ENCODE measurements around the gene PTGER3.

Gene PTGER3

GRCh38 chr1:71049951-71050598 lies 2.5 kb upstream of the PTGER3 start:
- peak; percentile 47 for DNase-seq

GRCh38 chr1:71046891-71047634 lies 553 bp downstream of the PTGER3 start:
- DNase-seq = no peak

- DNase-seq = no peak
Measured at GRCh38 chr1:71045463-71046028, 2.1 kb downstream of the PTGER3 start.

GRCh38 chr1:71044833-71045232 lies 2.8 kb downstream of the PTGER3 start:
- no peak for DNase-seq

DNA sequence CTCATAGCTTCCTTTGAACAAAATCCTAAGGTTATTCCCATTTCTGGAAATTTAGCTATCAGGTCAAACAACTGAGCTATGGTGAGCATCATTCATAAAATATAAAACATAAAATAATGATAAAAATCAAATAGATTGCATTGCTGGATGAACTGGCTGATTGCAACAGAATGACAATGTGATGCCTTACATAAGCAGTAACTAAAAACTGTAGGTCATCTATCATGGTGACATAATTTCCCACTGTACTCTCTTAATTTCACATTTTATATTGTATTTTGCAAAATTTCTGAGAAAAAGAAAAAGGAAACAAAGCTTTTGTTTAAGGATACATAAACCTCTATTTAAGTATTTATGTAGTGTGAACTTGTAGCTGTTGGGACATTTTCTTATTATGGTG lies 4.6 kb downstream of the PTGER3 start:
- no peak for DNase-seq

- DNase-seq = no peak
Measured at GRCh38 chr1:71041806-71042205, 5.8 kb downstream of the PTGER3 start.

DNA sequence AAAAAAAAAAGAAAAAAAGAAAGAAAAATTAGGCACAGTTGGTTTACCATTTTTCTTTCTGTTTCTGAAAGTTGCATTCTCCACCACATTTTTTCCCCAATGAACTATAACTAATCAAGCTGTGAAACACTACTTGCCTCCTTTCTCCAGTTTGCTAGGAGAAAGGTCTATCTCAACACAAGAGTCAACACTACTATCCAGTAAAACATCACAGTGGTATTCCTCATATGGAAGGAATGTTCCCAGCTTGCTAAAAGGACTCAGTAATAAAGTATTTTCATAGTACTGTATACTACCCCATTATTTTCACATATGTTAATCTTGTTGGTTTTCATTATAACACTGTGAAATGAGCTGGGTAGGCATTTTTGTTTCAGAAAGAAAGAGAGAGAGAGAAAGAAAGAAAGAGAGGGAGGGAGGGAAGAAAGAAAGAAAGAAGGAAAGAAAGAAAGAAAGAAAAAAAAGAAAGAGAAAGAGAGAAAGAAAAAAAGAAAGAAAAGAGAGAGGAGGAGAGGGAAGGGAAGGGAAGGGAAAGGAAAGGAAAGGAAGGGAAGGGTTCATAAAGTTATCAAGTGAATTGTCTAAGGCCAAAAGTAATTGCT lies 7.9 kb downstream of the PTGER3 start:
- DNase-seq = no peak

DNA sequence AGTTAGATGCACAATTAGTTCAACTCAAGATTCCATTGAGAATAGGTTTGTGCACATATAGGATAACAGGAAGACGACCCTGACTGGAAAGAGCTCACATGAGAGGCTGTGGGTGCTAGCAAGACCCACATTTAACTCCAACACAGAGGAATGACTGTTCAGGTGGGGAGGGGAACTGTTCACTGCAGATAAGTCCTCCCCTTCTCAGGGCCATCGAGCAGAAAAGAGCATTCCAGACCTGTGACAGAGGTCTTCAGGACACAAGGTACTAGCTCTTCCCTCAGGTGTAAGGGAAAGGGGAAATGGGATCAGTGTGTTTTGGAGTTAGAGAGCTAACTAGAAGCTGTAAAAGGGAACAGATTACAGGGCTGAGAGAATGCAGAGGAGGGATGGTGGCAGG lies 8.7 kb downstream of the PTGER3 start:
- no peak for DNase-seq

- no peak for DNase-seq
Measured at GRCh38 chr1:71037829-71038620, 9.6 kb downstream of the PTGER3 start.

- DNase-seq = no peak
Measured at GRCh38 chr1:71037066-71037465, 10.6 kb downstream of the PTGER3 start.

DNA sequence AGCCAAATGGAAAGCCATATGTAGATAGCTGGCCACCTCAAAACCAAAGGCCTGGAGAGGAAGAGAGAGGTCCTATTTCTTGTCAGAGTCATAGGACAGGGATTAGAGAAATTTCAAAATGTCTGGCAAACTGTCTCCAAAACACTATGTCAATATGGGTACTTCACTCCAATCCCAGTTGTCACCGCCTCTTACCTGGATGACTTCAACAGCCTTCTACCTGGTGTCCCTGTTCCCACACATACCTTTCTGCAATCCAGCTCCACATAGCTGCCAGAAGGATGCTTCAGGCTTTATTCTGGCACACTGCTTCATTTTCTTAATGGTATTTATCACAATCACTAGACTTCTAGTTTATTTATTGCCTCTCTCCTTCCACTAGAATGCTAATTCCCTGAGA lies 14.5 kb downstream of the PTGER3 start:
- DNase-seq = no peak

DNA sequence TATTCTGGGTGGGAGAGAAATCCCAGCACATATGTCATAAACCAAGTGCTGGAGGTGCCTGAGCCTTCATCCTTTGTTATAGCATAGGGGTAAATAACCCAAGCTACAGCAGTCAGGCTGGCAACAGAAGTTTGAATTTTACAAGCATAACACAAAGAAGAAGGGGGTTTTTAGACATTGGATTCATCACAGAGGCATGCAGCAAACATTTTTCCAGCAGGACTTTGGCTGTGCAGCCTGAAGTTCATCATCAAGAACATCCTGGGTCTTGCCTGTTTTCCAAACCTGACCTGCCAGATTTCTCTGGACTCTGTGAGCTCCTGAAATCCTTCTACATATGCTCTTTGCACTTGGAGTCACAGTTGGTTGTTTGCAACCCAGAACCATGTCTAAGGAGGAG lies 16.2 kb downstream of the PTGER3 start:
- no peak for DNase-seq

DNA sequence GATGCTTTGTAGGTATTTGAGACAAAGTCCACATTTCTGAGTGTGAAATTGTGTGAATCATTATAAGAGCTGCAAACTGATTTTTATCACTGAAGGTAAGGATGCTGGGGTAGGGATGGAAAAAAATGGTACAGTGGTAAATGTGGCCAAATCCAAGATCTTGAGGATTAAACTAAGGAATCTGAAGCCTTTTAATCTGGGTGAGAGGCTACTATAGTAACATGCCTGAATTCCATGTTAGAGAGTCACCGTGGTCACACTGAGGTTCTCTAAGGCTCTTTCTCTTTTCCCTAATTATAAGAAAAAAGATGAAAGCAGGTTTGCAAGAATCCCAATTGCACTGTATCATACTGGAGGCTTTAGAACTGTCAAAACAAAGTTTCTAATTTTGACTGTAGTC lies 17.6 kb downstream of the PTGER3 start:
- no peak for DNase-seq

DNA sequence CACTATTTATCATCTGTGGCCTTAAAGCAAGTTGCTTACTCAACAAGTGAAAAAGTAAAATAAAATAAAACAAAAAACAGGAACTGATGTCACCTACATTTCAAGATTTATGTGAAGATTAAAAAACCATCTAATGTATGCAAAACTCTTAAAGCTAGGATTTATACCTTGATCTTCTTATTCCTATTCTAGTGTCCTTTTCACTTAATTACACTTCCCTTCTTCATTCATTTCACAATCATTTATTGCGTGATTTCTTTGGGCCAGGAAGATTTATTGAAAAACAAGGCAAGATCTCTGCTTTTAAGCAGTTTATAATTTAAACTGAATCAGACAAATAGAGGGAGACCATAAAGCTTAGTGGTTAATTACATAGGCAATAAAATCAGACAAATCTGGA lies 18.6 kb downstream of the PTGER3 start:
- DNase-seq = no peak

DNA sequence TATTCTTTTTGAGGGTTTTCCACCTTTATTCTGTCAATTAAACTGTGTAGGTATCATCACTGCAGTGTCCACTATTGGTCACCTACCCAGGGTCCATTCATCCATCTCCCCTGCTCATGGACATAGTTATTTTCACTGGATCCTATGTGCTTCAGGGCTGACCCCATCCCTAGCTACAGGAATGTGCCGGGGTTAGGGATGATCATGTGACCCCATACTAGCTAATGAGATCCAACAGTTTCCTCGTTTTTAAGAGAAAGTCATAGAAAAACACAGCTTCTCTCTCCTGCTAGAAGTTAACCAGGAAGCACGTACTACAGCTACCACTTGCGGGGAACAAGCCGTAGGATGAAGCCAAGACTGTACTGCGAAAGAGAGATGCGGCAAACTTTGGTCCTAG lies 19.6 kb downstream of the PTGER3 start:
- DNase-seq = no peak

GRCh38 chr1:71026093-71026492 lies 21.5 kb downstream of the PTGER3 start:
- DNase-seq = no peak

DNA sequence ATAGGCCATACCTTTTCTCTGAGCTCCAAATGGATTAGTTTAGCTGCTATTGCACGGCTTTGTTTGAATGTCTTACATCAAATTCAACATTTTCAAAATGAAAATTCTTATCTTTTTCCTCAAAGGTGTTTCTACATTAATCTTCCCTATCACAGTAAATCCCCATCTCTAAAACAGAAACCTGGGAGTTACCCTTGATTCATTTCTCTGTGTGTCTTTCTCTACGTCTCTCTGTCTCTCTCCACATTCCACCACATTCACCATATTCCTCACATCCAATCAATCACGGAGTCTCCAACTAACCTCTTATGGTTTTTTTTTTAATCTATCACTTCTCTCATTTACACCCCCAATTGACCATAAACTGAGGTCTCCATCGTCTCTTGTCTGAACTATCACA lies 24.1 kb downstream of the PTGER3 start:
- no peak for DNase-seq

DNA sequence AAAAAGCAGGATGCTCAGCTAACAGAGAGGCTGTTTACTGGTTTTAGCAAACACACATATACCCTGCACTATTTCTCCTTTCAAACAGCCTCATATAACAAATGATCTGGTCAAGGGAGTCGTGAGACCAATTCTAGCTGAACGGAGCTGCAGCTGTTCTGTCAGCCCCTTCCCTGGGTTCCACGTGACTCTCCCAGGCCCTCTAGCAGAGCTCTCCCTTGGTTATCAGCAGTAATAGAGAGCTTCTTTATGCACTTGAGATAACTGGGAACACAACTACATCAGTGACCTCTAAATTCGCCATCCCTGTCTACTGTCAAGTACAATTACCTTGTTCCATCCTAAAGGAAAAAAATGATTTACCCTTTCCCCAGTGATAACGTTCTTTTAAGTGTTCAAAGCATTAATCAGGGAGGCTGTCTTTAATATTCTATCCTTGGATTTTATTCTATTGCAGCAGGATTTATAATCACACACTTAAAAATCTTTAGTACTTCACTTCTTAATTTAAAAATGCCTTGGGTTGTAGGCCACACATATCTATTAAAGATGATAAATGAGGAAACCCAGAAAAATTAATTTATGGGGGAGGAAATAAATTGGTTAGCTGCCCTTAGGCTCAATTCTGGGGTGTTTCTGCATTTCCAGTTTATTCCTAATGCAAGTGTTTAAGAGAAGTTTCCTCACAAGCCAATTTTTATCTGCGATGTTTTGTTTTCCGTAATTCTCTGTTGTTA lies 28.2 kb downstream of the PTGER3 start:
- no peak for DNase-seq

- DNase-seq = no peak
Measured at GRCh38 chr1:71018791-71019190, 28.8 kb downstream of the PTGER3 start.

DNA sequence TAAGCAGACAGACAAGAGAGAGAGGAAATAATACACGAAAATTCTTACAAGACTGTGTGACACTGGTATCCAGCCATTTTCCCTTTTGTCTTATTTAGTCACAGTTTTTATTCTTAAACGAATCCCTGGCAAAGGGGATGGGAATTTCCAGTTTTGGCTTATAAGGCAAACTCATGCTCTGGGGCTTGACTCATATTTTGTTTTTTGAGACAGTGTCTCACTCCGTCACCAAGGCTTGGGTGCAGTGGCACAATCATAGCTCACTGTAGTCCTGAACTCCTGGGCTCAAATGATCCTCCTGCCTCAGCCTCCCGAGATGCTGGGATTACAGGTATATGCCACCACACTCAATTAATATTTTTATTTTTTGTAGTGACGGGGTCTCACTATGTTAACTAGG lies 31.9 kb downstream of the PTGER3 start:
- DNase-seq = no peak

GRCh38 chr1:71014178-71014579 lies 33.4 kb downstream of the PTGER3 start:
- DNase-seq = no peak

GRCh38 chr1:71002709-71003475 lies 44.7 kb downstream of the PTGER3 start:
- no peak for DNase-seq

All from DMS153 (cell line).